Measurements from ENCODE around the gene UBL7. TPM values are rescaled to one million over a fixed set of nuclear protein-coding genes. Genes with fewer than 3 reads are reported as not detected.

Gene UBL7
- total RNA-seq, 1 experiment from 2014 or later: 83.9 TPM

- DNase-seq (ENCODE audit: low spot score): no peak
Observed at GRCh38 chr15:74441248-74441941, 19.6 kb downstream of the UBL7 start.

GRCh38 chr15:74438721-74439316 is 22.1 kb downstream of the UBL7 start:
- DNase-seq (ENCODE audit: low spot score): peak; percentile 61

GRCh38 chr15:74438206-74438605 is 22.8 kb downstream of the UBL7 start:
- DNase-seq (ENCODE audit: low spot score): no peak

- DNase-seq (ENCODE audit: low spot score): no peak
Observed at GRCh38 chr15:74434263-74435136, 26.5 kb downstream of the UBL7 start.

- DNase-seq (ENCODE audit: low spot score): peak; percentile 49
Observed at GRCh38 chr15:74433592-74434262, 27.2 kb downstream of the UBL7 start, which contains the start of gene SEMA7A. TSS of gene SEMA7A (minus strand) at chr15:74433958. CDS start at chr15:74433918, 40 bp downstream.

GRCh38 chr15:74432968-74433591 is 27.9 kb downstream of the UBL7 start:
- no peak for DNase-seq (ENCODE audit: low spot score)

- DNase-seq (ENCODE audit: low spot score): no peak
Observed at GRCh38 chr15:74432271-74432967, 28.5 kb downstream of the UBL7 start.

- no peak for DNase-seq (ENCODE audit: low spot score)
Observed at GRCh38 chr15:74431645-74432044, 29.3 kb downstream of the UBL7 start.

- DNase-seq (ENCODE audit: low spot score): no peak
Observed at GRCh38 chr15:74431116-74431515, 29.8 kb downstream of the UBL7 start.

- DNase-seq (ENCODE audit: low spot score): no peak
Observed at GRCh38 chr15:74430510-74430951, 30.4 kb downstream of the UBL7 start.

GRCh38 chr15:74429781-74430400 is 31.1 kb downstream of the UBL7 start:
- DNase-seq (ENCODE audit: low spot score): no peak

GRCh38 chr15:74428970-74429780 is 31.8 kb downstream of the UBL7 start:
- DNase-seq (ENCODE audit: low spot score): no peak

GRCh38 chr15:74428442-74428787 is 32.5 kb downstream of the UBL7 start:
- no peak for DNase-seq (ENCODE audit: low spot score)

- no peak for DNase-seq (ENCODE audit: low spot score)
Observed at GRCh38 chr15:74427607-74428441, 33.1 kb downstream of the UBL7 start.

- DNase-seq (ENCODE audit: low spot score): no peak
Observed at GRCh38 chr15:74426404-74427281, 34.3 kb downstream of the UBL7 start.

GRCh38 chr15:74425630-74426029 is 35.3 kb downstream of the UBL7 start:
- no peak for DNase-seq (ENCODE audit: low spot score)

- no peak for DNase-seq (ENCODE audit: low spot score)
Observed at GRCh38 chr15:74424901-74425528, 35.9 kb downstream of the UBL7 start.

Measured in H4 (cell line).